SU-DHL-6 (cell line): Measurements from ENCODE around the gene AATK.

Source experiments
- EZH2phosphoT487 ChIP-seq: fragments of 200-600 bp; sonication (generic), shearing (Covaris generic); conservative IDR thresholded peaks from 2 replicates; pipeline ENCODE4 v1.6.1; 2018; ENCODE audit warnings: mild to moderate bottlenecking, antibody characterized with exemption, low read length, moderate library complexity, mixed read lengths
- TF ChIP-seq, protein P1 (sequence below): fragments of 200-600 bp; sonication (generic); IDR thresholded peaks from one replicate; pipeline ENCODE4 v1.5.1; 2017; ENCODE audit warnings: antibody characterized with exemption, mild to moderate bottlenecking, low read length, moderate library complexity; ENCODE audit not compliant: insufficient read depth, poor library complexity, severe bottlenecking

DNA sequence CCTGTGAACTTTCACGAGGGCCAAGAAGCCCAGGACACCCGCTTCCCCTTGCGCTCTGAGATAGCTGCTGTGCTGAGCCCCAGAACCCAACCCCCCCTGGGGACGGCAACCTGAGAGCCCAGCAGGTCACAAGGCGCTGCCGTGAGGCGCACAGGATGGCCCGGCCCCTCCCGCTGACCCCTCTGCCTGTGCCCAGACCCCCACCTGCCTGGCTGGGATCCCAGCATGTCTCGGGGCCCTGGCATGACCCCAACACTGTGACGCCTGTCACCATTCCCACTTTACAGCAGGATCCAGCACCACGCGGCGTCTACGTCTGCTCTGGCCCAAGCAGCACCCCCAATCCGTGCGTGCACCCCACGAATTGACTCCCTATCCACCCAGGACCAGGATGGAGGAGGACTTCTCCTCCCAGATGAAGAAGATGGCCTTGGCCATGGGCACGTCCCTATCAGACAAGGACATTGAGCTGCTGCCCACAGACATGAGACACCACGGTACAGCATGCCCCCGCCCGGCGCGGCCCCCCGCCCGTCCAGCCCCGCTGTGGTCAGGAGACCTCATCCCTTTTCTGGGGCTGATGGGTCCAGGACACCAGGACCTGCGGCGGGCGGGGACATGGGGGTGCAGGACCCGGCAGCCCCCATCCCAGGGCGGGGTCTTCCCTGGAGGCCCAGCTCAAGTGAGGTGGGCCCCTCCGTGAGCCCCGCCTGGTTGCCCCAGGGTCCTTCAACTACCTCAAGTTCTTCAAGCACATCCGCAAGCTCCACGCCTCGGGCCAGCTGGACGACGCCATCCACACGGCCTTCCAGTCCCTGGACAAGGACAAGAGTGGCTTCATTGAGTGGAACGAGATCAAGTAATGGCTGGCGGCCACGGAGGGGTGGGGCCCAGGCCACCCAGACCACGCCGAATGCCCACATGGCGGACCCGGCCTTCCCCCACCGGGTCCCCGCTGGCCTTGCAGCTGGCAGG, 15.1 kb upstream of the AATK start:
- TF ChIP-seq, protein P1, sequence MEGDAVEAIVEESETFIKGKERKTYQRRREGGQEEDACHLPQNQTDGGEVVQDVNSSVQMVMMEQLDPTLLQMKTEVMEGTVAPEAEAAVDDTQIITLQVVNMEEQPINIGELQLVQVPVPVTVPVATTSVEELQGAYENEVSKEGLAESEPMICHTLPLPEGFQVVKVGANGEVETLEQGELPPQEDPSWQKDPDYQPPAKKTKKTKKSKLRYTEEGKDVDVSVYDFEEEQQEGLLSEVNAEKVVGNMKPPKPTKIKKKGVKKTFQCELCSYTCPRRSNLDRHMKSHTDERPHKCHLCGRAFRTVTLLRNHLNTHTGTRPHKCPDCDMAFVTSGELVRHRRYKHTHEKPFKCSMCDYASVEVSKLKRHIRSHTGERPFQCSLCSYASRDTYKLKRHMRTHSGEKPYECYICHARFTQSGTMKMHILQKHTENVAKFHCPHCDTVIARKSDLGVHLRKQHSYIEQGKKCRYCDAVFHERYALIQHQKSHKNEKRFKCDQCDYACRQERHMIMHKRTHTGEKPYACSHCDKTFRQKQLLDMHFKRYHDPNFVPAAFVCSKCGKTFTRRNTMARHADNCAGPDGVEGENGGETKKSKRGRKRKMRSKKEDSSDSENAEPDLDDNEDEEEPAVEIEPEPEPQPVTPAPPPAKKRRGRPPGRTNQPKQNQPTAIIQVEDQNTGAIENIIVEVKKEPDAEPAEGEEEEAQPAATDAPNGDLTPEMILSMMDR, result no peak
- no peak for TF ChIP-seq EZH2phosphoT487
